Measurements from ENCODE around the gene SSB.

The SSB gene

DNA sequence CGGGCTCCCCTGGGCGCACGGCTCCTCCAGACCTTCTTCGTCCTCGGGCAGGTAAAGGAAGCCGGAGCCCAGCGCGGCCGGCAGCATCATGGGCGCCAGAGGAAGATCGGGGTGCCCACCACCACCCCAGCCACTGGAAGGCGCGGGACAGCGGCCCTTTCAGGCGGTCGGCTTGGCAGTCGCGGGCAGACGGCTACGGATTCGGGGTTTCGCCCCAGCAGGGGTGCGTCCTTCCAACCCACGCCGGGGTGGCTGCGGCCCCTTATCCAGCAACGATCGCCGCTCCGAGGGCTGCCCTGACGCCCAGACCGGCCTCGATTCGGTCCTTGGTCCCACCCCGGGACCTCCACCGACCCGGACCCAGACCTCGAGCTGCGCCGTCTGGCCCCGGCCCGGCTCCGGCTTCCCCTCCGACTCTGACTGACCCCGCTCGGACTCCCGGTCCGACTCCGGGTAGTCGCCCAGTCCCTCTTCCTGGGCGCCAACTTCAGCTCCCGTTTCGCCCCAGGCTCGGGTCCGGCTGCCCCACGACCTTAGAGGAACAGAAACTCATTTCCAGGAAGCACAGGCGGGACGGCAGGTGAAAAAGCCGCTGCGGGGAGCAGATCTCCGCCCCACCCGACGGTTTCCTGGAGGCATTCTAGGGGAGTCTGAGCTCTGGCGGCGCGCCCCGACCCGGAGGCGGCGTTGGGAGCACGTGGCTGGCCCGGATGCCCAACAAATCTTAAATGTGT, 30.2 kb upstream of the SSB start:
- ChIA-PET POLR2A (ENCODE audit: low non-redundant PET) (interaction anchor here (0.5 kb wide), 1 partner anchor 316 kb away, joined by 7 read pairs; no protein-coding TSS in a partner anchor), CTCF (no interaction called here)
- H3K27ac ChIP-seq = no peak overlapping the region
- TF ChIP-seq, protein P1, sequence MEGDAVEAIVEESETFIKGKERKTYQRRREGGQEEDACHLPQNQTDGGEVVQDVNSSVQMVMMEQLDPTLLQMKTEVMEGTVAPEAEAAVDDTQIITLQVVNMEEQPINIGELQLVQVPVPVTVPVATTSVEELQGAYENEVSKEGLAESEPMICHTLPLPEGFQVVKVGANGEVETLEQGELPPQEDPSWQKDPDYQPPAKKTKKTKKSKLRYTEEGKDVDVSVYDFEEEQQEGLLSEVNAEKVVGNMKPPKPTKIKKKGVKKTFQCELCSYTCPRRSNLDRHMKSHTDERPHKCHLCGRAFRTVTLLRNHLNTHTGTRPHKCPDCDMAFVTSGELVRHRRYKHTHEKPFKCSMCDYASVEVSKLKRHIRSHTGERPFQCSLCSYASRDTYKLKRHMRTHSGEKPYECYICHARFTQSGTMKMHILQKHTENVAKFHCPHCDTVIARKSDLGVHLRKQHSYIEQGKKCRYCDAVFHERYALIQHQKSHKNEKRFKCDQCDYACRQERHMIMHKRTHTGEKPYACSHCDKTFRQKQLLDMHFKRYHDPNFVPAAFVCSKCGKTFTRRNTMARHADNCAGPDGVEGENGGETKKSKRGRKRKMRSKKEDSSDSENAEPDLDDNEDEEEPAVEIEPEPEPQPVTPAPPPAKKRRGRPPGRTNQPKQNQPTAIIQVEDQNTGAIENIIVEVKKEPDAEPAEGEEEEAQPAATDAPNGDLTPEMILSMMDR (conservative IDR thresholded peaks at IDR 0.05; ENCODE audit: low read depth) = no peak
- no peak for DNase-seq (ENCODE audit: low spot score)

DNA sequence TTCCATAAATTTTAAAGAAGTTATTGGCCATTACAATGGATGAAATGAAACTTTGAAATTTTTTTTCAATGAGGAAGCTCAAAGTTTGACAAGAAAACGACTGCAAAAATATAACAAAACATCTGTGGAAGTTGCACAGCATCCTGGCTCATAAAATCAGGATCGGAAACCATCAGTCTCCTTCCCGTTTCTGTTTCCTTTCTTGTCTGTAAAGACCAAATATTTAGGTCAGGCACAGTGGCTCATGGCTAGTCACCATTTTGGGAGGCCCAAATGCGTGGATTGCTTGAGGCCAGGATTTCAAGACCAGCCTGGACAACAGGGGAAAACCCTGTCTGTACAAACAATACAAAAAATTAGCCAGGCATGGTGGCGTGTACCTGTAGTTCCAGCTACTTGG, 27.6 kb upstream of the SSB start:
- POLR2A ChIA-PET (ENCODE audit: low non-redundant PET) = no interaction called here
- TF ChIP-seq, protein P1 (conservative IDR thresholded peaks at IDR 0.05; ENCODE audit: low read depth) = no peak

DNA sequence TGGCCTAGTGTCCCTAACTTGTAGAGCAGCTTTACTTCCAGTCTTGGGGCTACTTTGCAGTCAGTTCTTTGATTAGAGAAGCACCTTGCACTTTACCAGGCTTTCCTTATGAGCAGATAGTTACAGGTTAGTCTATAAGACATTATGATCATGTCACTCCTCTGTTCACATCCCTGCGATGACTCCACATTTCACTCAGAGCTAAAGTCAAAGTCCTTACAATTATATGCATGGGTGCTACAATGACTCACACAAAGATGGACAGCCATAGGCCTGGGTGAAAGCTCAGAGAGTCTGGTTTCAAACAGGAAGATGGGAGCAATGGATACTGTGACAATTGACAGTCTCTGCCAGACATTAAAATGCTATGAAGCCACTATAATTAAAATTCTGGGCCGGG, 27.1 kb upstream of the SSB start:
- POLR2A ChIA-PET (ENCODE audit: low non-redundant PET) = no interaction called here
- no peak for DNase-seq (ENCODE audit: low spot score)
- H3K27ac ChIP-seq = no peak overlapping the region
- TF ChIP-seq, protein P1 (conservative IDR thresholded peaks at IDR 0.05; ENCODE audit: low read depth) = no peak
- CTCF ChIA-PET = interaction anchor here (1.2 kb wide), 1 partner anchor 36 kb away, joined by 4 read pairs; no protein-coding TSS in a partner anchor

More for the DNA sequence above, 27.6 kb upstream of the SSB start:
- DNase-seq (ENCODE audit: low spot score) = no peak
- CTCF ChIA-PET = interaction anchor here (1.2 kb wide), 2 partner anchors 36 to 319 kb away, joined by 3 to 4 read pairs; no protein-coding TSS in a partner anchor
- H3K27ac ChIP-seq = no peak overlapping the region

DNA sequence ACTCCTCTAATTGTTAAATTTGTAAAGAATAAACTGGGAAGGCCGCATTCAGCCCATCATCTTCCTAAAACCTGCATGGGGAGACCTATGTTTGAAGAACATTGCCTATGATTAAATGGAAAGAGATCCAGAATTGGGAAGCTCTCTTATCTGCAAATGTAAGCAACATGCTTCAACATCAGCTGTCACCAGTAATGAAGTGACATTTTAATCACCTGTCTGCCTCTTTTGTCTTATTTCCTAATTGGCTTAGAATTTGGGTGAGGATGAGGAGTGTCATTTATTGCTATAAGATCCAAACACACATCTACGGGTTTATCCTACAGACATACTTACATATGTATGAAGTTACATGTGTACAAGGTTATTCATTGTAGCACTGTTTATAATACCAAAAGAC, 26.0 kb upstream of the SSB start:
- no peak overlapping the region for H3K27ac ChIP-seq
- POLR2A ChIA-PET (ENCODE audit: low non-redundant PET) = no interaction called here
- DNase-seq (ENCODE audit: low spot score) = no peak
- CTCF ChIA-PET = interaction anchor here (0.7 kb wide), 1 partner anchor 1949 kb away, joined by 3 read pairs; no protein-coding TSS in a partner anchor
- TF ChIP-seq, protein P1 (conservative IDR thresholded peaks at IDR 0.05; ENCODE audit: low read depth) = no peak

DNA sequence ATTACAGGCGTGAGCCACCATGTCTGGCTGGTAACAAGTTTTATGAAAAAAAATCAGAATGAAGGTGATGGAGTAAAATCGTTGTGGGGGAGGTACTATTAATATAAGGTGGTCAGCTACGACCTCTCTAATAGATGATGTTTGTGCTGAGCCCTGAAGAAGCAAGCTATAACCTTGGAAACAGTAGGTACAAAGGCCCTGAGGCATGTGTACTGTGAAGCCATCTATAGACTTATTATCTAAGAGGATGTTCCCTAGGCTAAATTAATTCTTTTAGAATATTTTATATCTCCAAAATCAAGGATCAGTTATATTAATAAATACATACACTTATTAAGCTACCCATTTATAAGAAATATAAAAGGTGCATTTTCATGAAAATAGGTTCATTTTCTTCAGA, 23.3 kb upstream of the SSB start:
- no peak overlapping the region for H3K27ac ChIP-seq
- CTCF ChIA-PET = interaction anchor here (0.6 kb wide), 1 partner anchor 1592 kb away, joined by 3 read pairs; no protein-coding TSS in a partner anchor
- POLR2A ChIA-PET (ENCODE audit: low non-redundant PET) = no interaction called here
- TF ChIP-seq, protein P1 (conservative IDR thresholded peaks at IDR 0.05; ENCODE audit: low read depth) = no peak
- no peak for DNase-seq (ENCODE audit: low spot score)

DNA sequence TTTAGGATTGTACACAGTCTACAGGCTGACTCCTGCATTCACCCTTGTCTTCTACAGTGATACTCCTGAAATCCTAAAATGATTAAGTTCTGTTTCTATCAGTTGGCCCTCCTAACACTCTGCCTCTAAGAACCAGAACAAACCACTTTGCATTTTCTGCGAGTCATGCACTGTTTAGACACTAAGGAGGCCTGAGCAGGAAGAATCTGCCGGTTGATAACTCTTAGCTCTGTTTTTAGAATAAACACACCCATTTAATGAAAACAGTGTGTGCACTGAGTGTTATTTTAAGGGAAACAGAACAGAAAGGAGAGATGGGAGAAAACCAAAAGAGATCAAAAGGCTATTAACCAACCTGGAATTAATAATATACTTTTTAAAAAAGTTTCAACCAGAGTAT, 22.9 kb upstream of the SSB start:
- CTCF ChIA-PET = interaction anchor here (0.6 kb wide), 1 partner anchor 1592 kb away, joined by 3 read pairs; no protein-coding TSS in a partner anchor
- H3K27ac ChIP-seq = no peak overlapping the region
- no peak for DNase-seq (ENCODE audit: low spot score)
- TF ChIP-seq, protein P1 (conservative IDR thresholded peaks at IDR 0.05; ENCODE audit: low read depth) = no peak
- POLR2A ChIA-PET (ENCODE audit: low non-redundant PET) = no interaction called here
